CD4-positive, alpha-beta T cell (primary cell): ENCODE results near the gene RPN2. TPM values are rescaled to one million over a fixed set of nuclear protein-coding genes. Genes with fewer than 3 reads are reported as not detected.

Experiments used
- ATAC-seq: fragments of 200-7000 bp; cut with Tn5 transposase; one replicate; pipeline ENCODE4 v1.10.0; 2022; ENCODE audit warnings: mild to moderate bottlenecking; ENCODE audit not compliant: poor library complexity
- CTCF ChIA-PET: fragments of 350-600 bp; sonication (Branson Sonifier 250); formaldehyde crosslinking; loops from one replicate; lab custom pipeline; 2021; ENCODE audit warnings: antibody characterized with exemption, inconsistent platforms; lab: Charles Lee
- POLR2A ChIA-PET: fragments of 350-600 bp; sonication (Branson Sonifier 250); formaldehyde crosslinking; loops from one replicate; lab custom pipeline; 2021; ENCODE audit warnings: antibody characterized with exemption, inconsistent platforms; lab: Charles Lee
- DNase-seq, 14 experiments: peaks; one replicate each; pipeline ENCODE4 v3.0.0-alpha.2; 2013 to 2020; ENCODE audit warnings: mixed read lengths in 2 of 14
- H3K27ac ChIP-seq, 2 donors: one replicate each; pipeline versions ENCODE4 v1.5.1 to v1.7.0; 2013; ENCODE audit warnings: low read length in 2 of 2, low read depth in 1 of 2, mild to moderate bottlenecking in 1 of 2
- H3K27me3 ChIP-seq, 2 experiments: 1 replicate in 1 of 2; 2 replicates in 1 of 2; pipeline versions ENCODE4 v1.6.1 to v1.7.0; 2013; ENCODE audit warnings: low read length in 2 of 2, control low read depth in 1 of 2, mild to moderate bottlenecking in 1 of 2, moderate library complexity in 1 of 2; ENCODE audit not compliant: insufficient read depth in 2 of 2, control insufficient read depth in 1 of 2
- H3K36me3 ChIP-seq: one replicate; pipeline ENCODE4 v1.6.1; 2013; ENCODE audit warnings: low read length, control low read depth; ENCODE audit not compliant: insufficient read depth
- H3K4me1 ChIP-seq: one replicate; pipeline ENCODE4 v1.6.1; 2013; ENCODE audit warnings: low read length, control low read depth; ENCODE audit not compliant: insufficient read depth
- H3K4me3 ChIP-seq: one replicate; pipeline ENCODE4 v1.5.1; 2013; ENCODE audit warnings: mild to moderate bottlenecking, low read length, moderate library complexity
- H3K9me3 ChIP-seq, 2 experiments: 1 replicate in 1 of 2; 2 replicates in 1 of 2; pipeline versions ENCODE4 v1.6.1 to v1.7.0; 2013; ENCODE audit warnings: low read length in 2 of 2, mild to moderate bottlenecking in 2 of 2, control low read depth in 1 of 2, moderate library complexity in 1 of 2; ENCODE audit not compliant: control insufficient read depth in 1 of 2, insufficient read depth in 1 of 2
- H3K27ac Mint-ChIP-seq: one replicate; pipeline ENCODE4 v1.8.0; 2020; ENCODE audit warnings: mixed read lengths
- H3K27me3 Mint-ChIP-seq: one replicate; pipeline ENCODE4 v1.8.0; 2021; ENCODE audit warnings: mixed read lengths
- H3K36me3 Mint-ChIP-seq: one replicate; pipeline ENCODE4 v1.8.0; 2021; ENCODE audit warnings: low read depth, mixed read lengths
- H3K4me1 Mint-ChIP-seq: one replicate; pipeline ENCODE4 v1.8.0; 2021; ENCODE audit warnings: low read depth, mixed read lengths
- H3K4me3 Mint-ChIP-seq: one replicate; pipeline ENCODE4 v1.8.0; 2020; ENCODE audit warnings: mild to moderate bottlenecking, mixed read lengths
- H3K9me3 Mint-ChIP-seq: one replicate; pipeline ENCODE4 v1.8.0; 2020; ENCODE audit warnings: mixed read lengths
- intact Hi-C, 2 experiments: fragments of 100-400 bp; cut with DNase I in 1 of 2; cut with micrococcal nuclease in 1 of 2; formaldehyde crosslinking; loops; one replicate each; pipeline versions ENCODE4 v1.15.1 to v1.9.0; 2023 to 2025; cut with DNase I, micrococcal nuclease
- total RNA-seq, 174 experiments: library from RNA in 2 of 174; stranded (reverse) in 2 of 174; gene quantifications; one replicate each; pipeline ENCODE4 v1.2.3 and lab custom pipeline; 2021 to 2026
- TF ChIP-seq, protein P1 (sequence below): fragments of 200-600 bp; IDR thresholded peaks from one replicate; pipeline ENCODE4 v1.8.0; 2022; ENCODE audit warnings: antibody characterized with exemption, mild to moderate bottlenecking

Gene RPN2
- total RNA-seq, 2 experiments from 2014 or later, result 62.8 to 65.8 TPM

DNA sequence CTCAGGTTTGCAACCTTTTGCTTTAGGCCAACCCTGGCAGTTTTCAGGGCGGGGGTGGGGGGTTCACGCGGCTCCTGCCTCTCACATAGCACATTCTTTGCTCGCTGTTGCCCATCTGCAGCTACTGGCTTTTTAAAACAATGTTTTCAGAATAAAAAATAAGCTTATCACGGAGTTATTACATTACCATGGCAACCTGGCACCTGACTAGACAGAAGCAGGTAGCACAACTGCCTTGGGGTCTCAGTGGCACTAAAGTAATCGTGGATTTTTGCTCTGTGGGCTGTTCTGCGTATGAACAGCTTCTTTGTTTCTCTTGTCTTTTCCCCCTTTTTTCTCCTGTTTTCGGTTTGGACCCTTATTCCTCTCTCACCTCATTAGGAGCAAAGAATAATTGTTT lies 101.3 kb downstream of the RPN2 start:
- TF ChIP-seq, protein P1, sequence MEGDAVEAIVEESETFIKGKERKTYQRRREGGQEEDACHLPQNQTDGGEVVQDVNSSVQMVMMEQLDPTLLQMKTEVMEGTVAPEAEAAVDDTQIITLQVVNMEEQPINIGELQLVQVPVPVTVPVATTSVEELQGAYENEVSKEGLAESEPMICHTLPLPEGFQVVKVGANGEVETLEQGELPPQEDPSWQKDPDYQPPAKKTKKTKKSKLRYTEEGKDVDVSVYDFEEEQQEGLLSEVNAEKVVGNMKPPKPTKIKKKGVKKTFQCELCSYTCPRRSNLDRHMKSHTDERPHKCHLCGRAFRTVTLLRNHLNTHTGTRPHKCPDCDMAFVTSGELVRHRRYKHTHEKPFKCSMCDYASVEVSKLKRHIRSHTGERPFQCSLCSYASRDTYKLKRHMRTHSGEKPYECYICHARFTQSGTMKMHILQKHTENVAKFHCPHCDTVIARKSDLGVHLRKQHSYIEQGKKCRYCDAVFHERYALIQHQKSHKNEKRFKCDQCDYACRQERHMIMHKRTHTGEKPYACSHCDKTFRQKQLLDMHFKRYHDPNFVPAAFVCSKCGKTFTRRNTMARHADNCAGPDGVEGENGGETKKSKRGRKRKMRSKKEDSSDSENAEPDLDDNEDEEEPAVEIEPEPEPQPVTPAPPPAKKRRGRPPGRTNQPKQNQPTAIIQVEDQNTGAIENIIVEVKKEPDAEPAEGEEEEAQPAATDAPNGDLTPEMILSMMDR, result no peak
- ChIA-PET POLR2A (no interaction called here), CTCF (no interaction called here)
- DNase-seq (no peak), ATAC-seq (no peak)
- Histone ChIP-seq H3K9me3 (no peaks in the 10 kb centered on the region), H3K4me1 (peaks cover 6% of the 10 kb centered on the region), H3K36me3 (no peaks in the 10 kb centered on the region), H3K27me3 (no peaks in the 10 kb centered on the region), H3K4me3 (no peak overlapping the region), H3K27ac (no peak overlapping the region)
- Mint-ChIP-seq H3K4me3 (no peak overlapping the region), H3K4me1 (peaks cover 8% of the 10 kb centered on the region), H3K27me3 (peaks cover 11% of the 10 kb centered on the region), H3K36me3 (no peaks in the 10 kb centered on the region), H3K9me3 (no peaks in the 10 kb centered on the region), H3K27ac (no peak overlapping the region)
- intact Hi-C loops, result no loop called here

DNA sequence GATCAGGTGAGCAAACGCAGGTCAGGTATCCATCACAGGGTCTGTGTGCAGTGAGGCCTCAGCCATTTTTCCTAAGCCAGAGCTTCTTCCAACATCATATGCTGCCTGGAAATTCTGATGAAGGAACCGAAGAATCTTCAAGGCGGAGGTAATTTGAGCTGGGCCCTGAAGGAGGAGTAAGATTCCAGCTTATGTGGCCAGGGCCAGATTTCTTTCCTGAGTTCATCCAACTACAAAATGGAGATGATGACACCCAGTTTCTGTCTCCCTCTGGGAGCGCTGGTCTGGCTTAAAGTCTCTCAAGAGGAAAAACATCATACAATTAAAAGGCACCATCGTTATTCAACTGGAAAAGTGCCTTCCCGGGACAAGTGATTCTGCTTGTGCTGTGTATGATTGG lies 103.4 kb downstream of the RPN2 start:
- Mint-ChIP-seq H3K27me3 (peaks cover 11% of the 10 kb centered on the region), H3K9me3 (no peaks in the 10 kb centered on the region), H3K27ac (no peak overlapping the region), H3K4me3 (no peak overlapping the region), H3K4me1 (no peaks in the 10 kb centered on the region), H3K36me3 (no peaks in the 10 kb centered on the region)
- intact Hi-C loops, result no loop called here
- Histone ChIP-seq H3K36me3 (no peaks in the 10 kb centered on the region), H3K4me1 (no peaks in the 10 kb centered on the region), H3K4me3 (no peak overlapping the region), H3K9me3 (no peaks in the 10 kb centered on the region), H3K27me3 (no peaks in the 10 kb centered on the region), H3K27ac (no peak overlapping the region)
- TF ChIP-seq, protein P1, result no peak
- ChIA-PET POLR2A (no interaction called here), CTCF (no interaction called here)
- no peak for ATAC-seq
- no peak for DNase-seq

DNA sequence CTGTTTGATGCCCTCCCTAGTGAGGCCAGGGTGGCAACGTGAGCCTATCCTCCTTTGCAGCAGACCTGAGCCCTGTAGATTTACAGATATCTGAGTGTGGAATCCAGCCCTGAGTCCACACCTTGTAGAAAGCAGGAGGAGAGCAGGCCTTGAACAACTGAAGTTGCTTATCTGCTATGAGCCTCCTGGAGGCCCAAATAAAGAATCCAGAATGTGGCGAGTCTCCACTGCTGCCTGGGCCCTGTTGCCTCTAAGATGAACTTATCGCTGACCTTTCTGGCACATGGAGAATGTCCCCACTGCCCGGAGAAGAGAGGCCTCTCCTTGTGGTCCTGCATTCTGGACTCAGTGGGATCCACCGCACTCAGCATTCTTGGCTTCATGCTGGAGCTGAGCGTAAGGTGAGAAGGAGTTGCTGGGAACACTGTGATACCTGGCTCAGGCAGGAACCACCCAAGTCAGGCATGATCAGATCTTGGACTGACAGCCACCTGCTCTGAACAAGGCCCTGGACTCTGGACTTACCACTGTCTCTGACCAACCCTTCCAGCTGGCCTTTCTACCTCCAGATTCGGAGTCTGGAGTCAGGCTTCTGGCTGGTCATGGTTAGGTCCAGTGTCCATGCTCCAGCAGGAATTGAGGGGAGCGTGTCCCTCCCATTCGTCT lies 104.5 kb downstream of the RPN2 start:
- CTCF ChIA-PET, result no interaction called here
- peaks cover under 1% of the 10 kb centered on the region for H3K4me1 ChIP-seq
- Mint-ChIP-seq H3K27me3 (peaks cover 11% of the 10 kb centered on the region), H3K4me3 (no peak overlapping the region), H3K27ac (no peak overlapping the region), H3K9me3 (no peaks in the 10 kb centered on the region), H3K4me1 (peaks cover 2% of the 10 kb centered on the region), H3K36me3 (peaks cover 1% of the 10 kb centered on the region)
- no peaks in the 10 kb centered on the region for H3K9me3 ChIP-seq
- H3K27me3 ChIP-seq, result no peaks in the 10 kb centered on the region
- POLR2A ChIA-PET, result no interaction called here
- no peak overlapping the region for H3K4me3 ChIP-seq
- ATAC-seq (no peak), DNase-seq (no peak)
- no peaks in the 10 kb centered on the region for H3K36me3 ChIP-seq
- intact Hi-C loops, result no loop called here
- TF ChIP-seq, protein P1, result no peak
- H3K27ac ChIP-seq, result no peak overlapping the region
